CD4-positive, alpha-beta T cell treated with Interleukin-21 for 1 hour (primary cell): ENCODE data around the gene PARD3.
"Not testable (repeated sequence)": the region's sequence is repeated elsewhere in the genome, so short reads cannot be mapped to it uniquely, and the experiment has no call there.

Source experiments
- DNase-seq: peaks from one replicate; pipeline ENCODE4 v3.0.0-alpha.2; 2020

PARD3 gene

DNA sequence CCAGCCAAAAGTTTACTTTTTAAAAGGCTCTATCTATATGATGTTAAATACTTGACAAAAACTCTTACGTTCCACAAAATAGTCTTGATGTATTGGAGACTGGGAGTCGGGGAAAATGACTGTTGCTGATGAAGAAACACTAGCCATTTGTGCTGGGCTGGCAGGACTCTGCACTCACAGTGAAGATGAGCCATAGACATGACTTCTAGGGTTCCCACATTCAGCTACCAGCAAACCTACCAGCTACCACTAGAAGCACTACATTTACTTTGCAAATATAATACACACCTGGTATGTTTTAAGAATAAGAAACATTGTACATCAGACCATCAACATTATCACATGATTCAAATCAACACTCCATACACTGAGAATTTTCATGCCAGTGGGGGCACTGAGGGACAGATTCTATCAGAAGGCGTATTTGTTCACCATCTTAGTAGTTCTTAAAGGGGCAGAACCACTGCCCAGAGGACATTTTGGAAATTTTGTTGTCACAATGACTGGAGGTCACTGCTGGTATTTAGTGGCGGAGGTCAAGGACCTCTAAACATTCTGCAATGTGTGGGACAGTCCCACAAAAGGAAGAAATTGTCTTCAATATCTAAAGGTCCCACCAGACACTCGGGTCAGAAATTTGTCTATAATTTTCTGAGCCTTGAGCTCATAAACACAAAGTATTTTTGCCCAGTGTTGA, 52.3 kb downstream of the PARD3 start:
- DNase-seq = no peak

DNA sequence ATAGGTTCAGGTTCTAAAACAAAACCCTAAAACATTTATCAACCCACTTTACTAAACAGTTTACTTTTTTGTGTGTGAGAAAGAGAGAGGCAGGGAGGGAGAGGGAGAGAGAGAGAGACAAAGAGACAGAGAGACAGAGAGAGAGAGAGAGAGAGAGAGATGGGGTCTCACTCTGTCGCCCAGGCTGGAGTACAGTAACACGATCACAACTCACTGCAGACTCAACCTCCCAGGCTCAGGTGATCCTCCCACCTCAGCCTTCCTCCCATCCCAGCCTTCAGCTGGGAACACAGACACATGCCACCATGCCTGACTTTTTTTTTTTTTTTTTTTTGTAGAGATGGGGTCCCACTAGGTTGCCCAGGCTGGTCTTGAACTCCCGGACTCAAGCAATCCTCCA, 52.9 kb downstream of the PARD3 start:
- DNase-seq = no peak

DNA sequence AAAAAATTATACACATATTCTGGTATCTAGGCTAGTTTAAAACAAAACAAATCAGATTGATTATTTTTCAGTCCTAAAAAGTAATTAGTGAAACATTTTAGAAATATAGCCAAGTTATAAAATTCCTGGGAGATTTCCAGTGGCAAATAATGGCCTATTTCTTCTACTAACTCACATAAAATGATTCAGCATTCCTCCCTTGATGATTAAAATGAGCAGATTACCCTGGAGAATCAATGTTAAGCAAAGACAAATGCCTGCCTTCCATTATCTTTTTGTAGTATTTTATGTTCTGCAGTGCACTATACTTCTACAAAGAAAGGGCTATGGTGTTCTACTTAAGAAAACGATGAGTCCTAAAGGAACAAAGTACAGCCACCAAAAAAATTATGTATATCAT, 53.6 kb downstream of the PARD3 start:
- no peak for DNase-seq

DNA sequence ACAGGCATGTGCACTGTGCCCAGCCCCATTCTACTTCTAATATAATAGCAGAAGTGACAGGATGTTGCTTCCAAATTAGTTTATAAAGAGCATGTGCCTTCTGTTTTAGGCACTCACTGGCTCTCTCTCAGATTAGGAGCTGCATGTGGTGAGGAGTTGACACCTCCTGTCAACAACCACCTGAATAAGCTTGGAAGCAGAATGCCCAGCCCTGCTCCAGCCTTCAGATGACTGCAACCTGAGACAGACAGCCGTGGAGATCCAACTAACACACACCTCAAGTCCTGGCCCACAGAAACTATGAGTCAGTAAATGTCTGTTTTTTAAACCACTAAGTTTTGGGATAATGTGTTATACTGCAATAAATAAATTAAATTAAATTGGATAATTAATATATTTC, 54.5 kb downstream of the PARD3 start:
- no peak for DNase-seq

DNA sequence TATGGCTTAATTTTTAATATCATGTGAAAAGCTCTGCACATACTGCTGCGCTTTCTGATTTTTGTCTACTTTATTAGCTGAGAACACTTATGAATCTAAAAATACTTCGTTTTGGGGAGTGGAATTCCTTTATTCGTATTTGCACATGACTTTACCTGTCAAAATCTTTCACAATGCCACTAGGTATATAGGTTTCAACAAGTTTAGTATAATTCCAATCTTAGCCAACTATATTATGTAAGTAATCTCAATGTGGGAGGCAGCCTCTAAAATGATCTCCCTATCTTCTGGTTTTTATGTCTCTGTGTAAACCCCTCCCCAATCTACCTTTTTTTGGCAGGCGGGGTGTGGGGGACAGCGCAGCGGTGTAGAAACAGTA, 55.3 kb downstream of the PARD3 start:
- no peak for DNase-seq

DNA sequence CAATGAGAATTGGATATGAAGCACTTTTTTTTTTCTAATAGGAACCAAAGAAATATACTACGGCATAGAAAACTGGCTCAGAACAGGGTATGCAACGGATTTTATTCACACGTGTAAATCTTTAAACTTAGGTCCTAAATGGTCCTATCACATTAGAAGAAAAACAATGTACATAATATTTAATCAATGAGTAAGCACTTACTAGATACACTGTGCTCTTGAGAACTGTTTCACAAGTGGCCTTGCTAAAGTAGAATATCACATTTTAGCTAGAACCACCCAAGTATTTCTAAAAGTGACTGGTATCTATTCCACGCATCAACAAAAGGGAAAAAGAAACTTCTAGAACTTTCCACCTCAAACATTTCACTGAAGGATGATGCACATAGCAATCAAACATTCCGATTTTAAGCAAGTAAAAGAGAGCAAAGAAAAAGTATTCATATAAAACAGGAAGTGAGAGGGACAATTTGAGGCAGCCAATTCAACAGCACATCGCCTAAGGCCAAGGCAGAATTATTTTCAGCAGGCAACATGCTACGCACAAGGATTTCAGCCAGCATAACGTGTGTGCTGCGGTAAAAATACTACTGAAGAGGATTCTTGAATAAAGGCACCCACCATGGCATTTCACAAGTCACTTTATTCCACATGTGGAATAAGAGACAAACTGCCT, 55.8 kb downstream of the PARD3 start:
- no peak for DNase-seq

DNA sequence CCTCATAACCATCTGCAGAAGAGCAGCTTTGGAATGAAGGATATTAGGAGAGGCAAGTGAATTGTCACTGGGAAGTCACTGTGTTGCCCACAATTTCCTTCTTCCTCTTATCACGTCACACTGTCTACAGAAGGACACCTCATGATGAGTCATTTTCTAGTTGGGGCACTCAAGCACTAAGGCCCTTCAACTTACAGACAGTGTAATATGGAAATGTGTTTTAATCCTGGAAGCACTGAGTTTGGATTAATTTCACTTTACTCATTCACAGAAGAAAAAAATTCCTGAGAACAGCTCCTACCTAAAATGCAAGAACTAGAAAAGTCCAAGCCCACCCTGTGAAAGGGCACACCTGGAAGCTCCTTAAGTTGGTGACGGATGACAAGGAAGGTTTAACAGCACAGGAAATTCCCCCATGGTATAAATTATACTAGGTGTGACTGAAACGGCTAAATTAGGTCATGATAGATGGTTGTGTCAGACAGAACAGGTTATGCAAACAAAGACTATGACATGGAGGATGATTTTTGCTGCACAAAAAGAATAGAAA, 56.6 kb downstream of the PARD3 start:
- DNase-seq = no peak

DNA sequence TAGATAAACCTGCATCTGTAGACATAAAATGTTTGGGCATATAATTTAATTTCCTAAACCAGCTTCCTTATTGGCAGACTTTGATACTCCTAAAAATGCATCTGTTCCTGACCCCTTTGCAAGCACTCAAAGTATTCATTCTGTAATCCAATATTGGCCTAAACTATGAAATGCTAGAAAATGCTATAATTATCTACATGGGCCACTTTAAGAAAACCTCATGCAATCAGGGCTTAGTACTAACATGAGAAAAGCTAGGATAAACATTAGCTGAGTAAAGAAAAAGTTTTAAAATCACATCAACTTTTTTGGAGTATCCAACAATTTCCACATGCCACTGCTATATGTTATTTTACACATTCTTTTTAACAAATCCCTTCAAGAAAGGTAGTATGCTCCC, 57.2 kb downstream of the PARD3 start:
- no peak for DNase-seq

DNA sequence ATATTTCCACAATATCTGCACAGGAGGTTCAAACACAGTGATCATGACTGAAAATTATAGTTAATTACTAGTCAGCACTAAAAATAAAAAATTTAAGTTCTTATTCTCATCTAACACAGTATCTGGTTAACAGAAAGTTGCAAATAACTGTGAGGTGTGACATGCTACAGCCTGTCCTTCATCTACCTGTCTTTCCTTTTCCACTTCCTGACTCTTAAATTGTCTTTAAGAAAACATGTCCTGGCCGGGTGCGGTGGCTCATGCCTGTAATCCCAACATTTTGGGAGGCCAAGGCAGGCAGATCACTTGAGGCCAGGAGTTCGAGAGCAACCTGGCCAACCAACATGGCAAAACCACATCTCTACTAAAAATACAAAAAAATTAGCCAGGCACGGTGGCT, 57.9 kb downstream of the PARD3 start:
- not testable (repeated sequence) for DNase-seq

DNA sequence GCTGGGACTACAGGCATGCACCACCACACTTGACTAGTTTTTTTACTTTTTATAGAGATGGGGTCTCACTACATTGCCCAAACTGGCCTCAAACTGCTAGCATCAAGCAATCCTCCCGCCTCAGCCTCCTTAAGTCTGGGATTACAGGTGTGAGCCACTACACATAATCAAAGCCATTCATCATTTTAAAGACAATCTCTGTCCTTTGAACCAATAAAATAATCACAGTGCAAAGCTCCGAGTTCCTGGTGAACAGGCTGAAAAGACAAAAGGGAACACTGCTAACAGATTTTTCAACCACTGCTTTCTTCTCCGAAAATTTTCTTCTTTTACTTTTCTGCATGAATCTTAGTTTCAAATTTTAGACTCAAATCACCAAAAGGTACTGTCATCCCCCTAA, 58.5 kb downstream of the PARD3 start:
- DNase-seq = no peak

DNA sequence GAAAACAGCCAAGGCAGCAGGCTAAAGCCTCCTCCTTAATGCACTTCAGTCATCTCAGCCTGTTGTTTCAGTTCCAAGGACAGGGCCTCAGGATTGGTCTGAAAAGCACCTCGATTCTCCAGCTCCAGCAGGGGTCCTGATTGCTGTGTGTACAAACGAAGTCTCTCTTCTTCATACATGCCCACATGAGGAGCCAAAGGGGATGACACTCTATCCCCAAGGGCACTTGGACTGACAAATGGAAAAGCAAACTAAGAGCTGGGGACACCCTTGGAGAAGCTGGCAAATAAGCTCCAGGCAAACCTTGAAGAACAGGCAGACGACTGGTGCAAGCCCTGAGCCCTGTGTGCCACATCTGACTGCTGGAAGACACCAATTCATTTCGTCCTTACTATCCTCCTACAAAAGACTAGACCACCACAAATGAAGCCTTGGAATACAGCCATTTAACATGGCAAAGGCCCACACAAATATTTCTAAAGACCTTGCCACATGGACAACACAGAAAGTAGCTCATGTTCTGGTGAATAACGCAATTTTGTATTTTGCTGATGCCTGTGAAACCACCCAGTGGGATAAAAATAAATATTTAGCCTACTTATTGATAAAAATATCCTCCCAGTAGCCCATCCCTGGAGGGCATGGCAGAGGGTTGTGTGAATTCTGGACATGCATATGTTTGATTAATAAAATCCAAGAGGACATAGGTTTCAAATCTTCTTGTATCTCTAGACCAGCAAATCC, 61.9 kb downstream of the PARD3 start:
- no peak for DNase-seq

DNA sequence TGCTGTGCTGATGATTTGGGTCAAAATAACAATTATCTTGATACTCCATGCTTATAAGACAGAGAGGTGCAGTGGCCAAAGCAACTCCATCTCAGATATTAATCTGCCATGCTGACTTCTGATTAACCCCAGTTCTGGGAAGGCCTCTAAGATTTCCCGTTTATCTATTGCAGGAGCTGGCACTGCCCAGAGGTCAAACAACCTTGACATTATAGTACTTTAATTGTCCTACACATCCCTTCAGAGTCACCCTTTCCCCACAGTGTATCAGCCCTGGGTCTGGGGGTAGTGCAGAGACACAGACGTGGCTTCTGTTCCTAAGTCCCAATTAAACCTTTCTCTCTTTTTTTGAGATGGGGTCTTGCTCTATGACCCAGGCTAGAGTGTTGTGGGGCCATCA, 63.8 kb downstream of the PARD3 start:
- no peak for DNase-seq

DNA sequence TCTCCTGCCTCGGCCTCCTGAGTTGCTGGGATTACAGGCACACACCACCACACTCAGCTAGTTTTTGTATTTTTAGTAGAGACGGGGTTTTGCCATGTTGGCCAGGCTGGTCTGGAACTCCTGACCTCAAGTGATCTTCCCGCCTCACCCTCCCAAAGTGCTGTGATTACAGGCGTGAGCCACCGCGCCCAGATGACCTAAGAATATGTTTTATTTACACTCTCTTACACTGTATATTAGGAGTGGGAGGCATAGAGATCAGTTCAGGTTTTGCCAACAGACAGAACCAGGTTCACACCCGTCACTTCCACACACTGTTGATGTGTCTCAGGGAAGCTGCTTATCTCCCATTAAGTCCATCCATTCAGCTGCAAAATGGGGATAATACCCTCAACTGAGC, 64.3 kb downstream of the PARD3 start:
- not testable (repeated sequence) for DNase-seq

DNA sequence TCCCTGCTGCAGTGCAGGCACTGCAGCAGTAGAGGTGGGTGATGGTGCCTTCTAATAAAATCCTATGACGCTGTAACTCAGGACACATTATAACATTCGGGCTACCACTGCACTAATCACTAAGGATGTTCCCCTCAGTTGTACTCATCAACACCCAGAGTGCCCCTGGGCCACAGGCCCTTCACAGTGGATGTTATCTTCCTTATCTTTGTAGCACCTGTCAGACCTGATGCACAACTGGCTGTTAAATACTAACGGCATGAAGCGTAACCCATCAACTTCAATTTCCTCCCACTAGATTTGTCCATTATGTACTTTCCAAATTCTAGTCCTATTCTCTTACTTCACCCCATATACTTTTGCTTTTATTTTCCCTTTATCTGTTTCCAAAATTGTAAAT, 66.3 kb downstream of the PARD3 start:
- no peak for DNase-seq

DNA sequence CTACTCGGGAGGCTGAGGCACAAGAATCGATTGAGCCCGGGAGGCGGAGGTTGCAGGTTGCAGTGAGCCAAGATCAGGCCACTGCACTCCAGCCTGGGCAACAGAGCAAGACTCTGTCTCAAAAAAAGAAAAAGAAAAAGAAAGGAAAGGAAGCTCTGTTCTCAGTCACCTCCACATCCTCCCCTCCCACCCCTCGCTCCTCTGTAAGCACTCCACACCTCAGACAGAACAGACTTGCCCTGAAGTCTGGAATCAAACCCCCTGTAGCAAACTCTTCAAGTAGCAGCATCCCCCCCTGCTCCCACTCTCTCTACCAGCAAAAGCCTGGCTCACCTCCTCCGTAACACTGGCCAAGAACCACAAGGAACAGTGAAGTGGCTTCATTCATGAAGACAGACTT, 66.7 kb downstream of the PARD3 start:
- DNase-seq = no peak

DNA sequence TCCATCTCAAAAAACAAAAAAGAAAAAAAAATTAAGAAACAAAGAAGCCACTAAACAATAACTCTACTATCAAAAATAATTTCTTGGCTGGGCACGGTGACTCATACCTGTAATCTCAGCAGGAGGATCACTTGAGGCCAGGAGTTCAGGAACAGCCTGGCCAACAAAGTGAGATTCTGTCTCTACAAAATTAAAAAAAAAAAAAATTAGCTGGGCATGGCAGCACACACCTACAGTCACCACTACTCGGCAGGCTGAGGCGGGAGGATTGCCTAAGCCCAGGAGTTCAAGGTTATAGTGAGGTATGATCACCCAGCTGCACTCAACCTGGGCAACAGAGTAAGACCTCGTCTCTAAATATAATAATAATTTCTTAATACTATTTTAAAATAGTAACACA, 69.0 kb downstream of the PARD3 start:
- no peak for DNase-seq

DNA sequence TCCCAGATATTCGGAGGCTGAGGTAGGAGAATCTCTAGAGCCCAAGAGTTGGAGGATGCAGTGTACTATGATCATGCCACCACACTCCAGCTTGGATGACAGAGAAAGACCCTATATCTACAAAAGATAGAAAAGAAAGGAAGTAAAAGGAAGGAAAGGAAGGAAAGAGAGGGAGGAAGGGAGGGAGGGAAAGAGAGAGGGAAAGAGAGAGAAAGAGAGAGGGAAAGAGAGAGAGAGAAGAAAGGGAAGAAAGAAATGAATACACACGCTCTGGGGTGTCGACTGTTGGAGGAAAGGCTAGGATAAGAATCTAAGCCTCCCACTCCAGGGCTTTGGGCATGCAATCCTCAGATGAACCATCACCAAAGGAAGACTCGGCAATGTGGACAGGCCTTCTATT, 69.9 kb downstream of the PARD3 start:
- no peak for DNase-seq

DNA sequence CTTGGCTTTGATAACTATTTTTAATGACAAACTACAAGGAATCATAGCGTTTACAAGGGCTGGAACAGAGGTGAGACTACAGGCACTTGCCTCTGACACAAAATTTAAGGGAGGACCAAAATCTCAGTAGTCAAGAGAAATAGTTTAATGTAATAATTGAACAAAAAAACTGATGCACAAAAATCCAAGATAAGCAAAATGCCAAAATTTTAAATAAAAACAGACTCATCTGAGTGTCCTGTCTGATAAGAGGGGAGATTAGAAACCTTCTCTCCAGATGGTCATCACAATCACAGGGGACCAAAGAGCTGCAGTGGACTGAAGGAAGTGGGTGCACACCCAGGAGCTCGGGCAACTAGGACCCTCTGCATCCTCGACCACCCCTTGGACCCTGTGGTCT, 70.5 kb downstream of the PARD3 start:
- DNase-seq = no peak

DNA sequence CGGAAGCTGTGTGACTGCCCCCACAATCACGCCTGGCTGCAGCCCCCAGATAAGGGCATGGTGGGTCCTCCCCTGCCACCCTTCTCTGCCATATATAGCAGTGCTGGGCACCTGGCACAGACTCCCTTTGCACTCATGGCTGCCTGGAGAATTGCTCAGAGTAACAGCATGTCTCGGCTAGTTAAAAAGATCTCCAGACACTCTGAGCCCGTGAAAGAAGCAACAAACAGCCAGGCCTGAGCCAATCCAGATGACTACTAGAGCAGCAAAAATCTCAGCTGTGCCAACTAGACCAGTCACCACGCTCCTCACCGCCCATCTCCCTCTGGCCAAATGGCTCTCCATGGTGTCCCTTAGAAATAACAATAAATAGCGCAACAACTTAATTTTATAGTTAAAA, 71.3 kb downstream of the PARD3 start:
- no peak for DNase-seq

DNA sequence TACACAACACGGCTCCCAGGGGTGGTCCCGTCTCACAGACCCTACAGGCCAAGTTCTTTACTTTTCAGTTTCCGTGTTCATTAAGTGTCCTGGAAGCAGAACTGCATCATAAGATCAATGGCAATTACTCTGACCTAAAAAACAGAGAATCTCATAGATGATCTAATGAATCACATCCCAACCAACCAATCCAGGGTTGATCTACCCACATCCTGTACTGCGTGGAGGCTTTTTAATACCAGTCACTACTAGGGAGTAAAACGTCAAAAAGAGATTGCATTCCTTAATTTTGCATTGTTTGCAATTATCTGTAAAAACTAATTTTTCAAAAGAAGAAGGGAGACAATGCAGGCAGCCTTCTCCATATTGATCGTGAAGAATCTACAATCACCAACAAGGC, 72.6 kb downstream of the PARD3 start:
- no peak for DNase-seq

DNA sequence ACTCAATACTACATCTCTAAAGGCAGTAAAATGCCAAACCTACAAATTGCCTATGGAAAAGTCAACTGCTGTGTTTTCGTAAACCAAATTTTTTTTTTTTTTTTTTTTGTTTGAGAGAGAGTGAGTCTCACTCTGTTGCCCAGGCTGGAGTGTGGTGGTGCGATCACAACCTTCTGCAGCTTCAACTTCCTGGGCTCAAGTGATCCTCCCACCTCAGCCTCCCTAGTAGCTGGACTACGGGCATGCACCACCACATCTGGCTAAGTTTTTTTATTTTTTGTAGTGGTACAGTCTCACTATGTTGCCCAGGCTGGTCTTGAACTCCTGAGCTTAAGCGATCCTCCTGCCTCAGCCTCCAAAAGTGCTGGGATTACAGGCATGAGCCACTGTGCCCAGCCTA, 74.0 kb downstream of the PARD3 start:
- DNase-seq = not testable (repeated sequence)

DNA sequence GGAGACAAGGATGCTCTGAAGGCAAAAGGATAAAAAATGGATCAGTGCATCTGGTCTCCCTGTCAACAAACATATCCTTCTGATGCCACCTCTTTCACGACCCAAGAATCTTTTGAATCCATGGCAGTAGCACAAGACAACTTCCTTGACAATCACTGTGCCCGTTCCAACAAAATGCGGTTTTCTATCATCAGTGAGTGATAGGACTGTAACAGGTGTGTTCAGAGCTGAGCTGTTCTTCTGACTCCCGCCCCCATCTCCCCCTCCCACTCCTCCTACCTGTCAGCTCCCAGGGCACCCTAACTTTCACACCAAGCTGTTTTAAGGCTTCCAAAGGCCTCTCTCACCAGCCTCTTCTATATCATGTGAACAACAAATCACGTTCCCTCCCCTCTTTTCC, 74.8 kb downstream of the PARD3 start:
- no peak for DNase-seq

DNA sequence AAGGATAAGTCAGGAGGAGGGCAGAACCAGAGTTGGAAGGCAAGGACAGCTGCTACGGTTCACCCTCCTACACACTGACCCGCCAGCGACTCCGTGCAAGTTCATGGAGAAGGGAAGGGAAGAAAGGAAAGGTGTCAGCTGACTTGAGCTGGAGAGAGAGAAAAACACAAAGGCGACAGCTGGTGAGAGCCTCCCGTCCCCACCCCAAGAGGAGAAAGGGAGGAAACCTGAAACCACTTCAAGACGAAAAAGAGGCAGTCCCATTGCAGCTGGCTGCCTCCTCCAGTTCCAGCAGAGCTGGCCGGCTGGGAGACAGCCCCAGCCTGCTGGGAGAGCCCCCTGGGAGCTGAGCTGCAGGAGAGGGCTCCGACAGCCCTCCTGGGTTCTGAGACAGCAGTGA, 75.2 kb downstream of the PARD3 start:
- DNase-seq = no peak

DNA sequence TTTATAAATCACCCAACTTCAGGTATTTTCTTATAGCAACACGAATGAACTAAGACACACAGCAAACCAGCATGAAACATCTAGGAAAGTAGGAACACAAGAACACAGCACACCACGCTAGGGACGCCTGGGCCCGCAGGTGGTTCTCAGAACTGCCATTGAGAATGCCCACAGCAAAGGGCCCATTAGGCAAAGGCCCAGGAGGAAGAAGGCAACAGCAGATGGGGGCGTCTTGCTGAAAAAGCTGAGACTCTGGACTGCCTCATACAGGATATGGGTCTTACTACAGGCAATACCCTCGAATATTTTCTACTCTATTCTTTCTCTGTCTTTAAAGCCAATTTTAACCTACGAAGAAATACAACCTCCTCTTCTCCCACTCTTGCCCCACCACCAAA, 77.3 kb downstream of the PARD3 start:
- no peak for DNase-seq
